NCI-H510A treated with DMSO at 0.1 percent for 48 hours (cell line): ENCODE measurements around the gene PRKCE.

Experiments used
- DNase-seq: peaks from one replicate; lab custom pipeline; 2025; lab: John Stamatoyannopoulos, UW

PRKCE gene

DNA sequence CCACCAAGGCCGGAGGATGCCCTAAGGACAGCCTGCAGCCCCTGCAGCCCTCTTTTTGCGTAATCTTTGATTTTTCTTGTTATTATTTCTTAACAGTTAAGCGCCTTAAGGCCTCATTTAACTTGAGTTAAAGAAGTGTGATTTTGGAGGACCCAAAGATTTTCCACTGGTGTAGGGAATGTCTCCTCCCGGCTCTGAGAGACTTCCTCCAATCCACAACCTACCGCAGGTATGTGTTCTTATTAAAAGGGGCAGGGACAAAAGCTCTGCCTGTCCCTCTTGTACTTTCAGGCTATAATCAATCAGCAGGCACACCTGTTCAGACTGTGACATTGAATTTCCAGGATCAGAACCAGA is 285.1 kb downstream of the PRKCE start:
- no peak for DNase-seq

DNA sequence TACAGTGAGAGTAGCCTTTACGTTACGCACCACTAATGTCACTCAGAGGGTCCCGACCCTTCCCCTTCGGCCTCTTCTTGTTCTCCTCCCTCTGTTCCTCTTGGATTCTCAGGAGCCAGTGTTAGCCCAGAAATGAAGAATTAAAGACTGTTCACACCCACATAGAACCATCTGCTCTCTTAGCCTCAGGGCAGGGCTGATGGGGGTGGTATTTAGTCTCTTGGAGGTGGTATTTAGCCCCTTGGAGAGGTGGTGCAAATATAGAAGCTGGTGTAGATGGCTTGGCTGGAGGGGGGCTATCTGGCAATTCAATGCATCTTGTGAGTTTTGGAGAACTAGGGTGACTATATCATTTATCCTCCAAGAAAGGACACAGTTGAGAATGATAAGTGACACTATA is 286.5 kb downstream of the PRKCE start:
- DNase-seq, result no peak

DNA sequence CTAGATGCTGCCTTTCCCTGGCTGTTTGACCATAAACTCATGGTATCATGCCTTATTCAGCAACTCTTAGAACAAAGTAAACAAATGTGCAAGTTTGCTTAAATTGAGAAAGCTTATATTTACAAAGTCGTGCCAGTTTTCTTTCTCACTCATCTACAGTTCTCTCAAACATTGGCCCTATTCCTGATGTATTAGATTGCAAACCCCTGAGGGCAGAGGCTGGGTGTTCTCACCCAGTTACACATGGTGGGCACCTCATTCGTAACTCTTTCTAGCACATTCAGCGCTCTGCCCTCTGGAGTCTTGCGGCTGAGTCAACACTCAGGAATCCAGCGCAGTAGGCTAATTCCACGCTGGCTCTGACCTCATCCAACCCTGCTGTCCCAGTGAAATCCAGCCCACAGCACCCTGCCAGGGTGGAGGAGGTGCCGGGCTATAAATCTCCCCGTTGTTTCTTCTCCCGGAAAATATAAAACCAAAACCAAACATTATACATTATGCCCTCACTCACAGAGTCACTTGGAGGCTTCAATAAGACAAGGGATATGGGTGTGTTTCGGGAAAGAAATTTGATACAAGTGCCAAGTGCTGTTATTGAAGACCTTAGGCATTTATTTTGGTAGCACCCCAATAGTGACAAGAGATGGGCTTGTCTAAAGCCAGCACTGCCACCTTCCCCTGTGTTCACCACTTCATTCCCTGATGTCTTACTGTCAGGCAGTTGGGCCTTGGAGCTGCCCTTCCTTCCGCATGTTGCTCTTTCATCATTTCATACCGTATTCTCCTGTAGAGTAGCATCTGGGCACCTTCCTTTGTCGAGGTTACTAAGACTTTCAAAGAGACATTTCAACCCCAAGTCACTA is 287.4 kb downstream of the PRKCE start:
- DNase-seq, result peak; percentile 29

DNA sequence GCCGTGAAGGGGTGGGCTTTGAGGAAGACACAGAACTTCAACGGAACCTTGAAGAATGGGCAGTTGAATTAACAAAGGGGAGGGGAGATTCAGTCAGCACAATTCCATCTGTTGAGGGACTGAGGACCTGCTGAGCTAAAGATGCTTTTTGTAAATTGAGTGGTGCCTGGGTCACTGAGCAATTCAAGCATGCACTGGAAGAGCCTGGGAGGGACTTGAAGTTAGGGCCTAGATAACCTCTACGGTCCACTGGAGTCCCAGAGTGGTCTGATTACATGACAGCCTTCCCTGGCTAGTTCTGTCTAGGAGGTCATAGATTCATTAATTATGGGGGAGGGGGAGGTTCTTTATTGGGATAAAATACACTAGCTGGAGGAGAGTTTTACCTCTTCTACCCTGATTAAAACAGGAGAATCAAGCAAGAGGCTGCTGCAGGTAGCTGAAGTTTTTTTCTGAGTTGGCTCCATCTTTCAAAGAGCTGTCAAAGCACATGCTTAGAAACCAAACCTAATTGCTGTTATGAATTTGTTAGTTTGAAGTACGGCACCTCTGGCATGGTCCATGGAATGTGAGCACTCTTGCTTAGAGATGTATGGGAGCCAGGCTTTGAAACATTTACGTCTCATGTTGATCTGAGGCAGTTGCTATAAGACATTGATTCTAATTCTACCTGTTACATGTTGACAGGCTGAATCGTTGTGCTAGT is 290.2 kb downstream of the PRKCE start:
- DNase-seq, result no peak

DNA sequence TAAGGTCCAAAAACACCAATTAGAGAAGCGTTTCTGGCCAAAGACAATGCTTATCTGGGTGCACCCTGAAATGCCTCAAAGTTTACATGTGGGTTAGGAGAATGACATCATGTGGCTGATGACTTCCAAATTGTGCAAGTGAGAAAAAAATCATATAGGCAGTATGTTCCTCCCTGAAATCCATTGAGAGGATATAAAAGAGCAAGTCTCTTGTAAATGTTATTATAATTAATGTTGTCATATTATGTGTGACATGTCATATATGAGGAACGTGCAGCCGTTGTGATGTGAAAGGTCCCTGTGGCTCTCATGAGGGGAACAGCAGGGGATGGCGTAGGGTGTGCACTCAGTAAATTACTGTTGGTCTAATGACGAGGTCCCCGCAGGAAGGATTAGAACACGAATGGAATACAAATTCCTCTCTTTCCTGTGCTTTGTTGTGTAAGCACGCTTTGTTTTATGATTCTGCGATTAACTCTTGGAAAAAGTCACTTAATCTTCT is 290.8 kb downstream of the PRKCE start:
- no peak for DNase-seq

DNA sequence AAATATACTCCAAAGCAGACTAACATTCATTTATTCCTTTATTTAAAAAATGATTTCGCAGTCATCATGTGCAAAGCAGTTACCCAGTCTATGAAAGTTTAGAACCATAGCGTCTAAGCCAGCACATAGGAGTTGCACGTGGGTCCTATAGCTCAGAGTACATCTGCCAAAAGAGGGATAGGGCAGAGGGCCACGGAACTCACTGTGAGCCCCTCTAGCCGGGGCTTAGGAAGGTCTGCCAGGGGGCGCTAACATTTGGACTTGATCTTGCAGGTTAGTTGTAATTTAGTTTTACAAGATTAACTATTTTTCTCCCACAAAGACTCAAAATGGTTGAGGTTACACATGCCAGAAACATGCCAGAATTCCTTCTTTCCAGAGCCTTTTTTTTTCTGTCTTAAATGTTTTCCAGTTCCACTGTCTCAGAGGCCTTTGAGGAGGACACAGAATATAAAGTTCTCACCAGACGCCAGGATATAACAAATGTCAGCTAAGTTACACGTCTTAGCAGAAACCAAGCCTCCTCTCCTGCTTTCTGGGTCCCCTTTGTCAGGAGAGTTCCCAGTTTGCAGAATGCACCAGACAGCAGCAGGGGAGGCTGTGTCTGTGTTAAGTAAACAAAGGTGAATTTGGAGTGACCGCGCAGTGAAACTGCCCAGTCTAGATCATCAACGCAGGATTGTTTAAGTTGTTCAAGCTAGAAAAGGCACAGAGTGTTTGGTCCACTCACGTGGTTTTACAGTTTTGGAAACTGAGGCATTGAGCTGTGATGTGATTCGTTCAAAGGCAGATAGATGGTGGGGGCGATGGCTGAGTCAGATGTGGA is 292.0 kb downstream of the PRKCE start:
- peak; percentile 29 for DNase-seq

DNA sequence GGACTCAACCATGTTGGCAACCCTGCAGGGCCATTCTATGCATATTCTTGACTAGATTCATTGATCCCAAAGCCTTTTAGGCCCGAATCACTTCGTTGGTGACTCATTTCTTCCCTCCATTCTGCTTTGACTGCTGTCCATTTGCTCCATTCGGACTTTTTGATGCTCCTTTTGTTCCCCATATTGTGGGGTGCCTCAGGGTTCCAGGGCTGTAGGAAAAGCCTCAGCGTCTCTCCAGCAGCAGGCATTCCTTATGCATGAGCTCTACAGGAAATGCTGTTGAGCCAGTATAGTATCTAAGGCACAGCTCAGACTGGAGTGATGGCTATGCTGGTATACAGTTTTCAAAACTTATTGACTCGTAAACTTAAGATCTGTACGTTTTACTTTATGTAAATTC is 292.6 kb downstream of the PRKCE start:
- DNase-seq, result no peak

DNA sequence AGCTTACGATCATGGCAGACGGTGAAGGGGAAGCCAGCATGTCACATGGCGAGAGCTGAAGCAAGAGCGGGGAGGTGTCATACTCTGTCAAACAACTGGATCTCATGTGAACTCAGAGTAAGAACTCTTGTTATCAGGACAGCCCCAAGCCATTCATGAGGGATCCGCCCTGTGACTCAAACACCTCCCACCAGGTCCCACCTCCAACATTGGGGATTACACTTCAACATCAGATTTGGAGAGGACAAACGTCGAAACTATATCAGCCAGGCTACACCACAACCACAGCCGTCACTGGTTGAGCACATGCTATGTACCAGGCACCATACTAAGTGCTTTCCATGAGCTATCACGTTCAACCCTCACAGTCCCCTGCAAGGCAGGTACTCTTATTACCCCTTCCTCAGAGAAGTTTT is 293.8 kb downstream of the PRKCE start:
- DNase-seq, result no peak

DNA sequence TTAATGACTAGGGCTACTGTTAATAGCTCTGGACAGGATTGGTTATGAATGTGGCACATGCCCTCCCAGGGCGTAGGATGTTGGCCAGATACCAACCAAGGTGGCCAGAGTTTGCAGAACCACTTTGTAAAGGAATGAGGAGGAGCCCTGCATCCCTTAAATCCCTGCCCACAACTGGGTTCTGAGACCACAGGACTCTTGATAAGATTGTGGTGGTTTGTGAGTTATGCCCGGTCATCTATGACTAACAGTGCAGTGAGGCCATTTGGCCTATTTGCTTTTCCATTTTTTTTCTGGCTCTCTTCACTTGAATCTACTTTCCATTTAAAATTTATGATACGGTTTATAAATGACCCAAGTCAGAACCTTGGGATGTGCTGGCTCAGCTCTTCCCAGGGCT is 294.5 kb downstream of the PRKCE start:
- DNase-seq, result no peak

DNA sequence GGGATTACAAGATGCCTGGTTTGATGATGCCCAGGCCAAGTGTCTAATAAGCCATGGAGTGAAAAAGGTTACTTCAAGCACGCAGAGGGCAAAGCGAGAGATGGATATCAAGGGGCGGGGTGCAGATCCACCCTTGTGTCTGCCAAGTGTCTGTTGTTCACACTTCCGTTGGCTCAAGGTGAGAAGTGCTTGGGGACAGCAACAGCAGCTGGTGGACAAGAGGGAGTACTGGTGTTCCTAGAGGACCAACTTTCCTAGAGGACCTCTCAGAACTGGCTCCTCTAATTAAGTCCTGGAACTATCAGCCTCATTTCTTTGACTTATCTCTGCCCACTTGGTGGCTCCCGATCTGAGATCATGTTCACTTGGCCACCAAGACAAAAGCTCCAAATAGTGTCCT is 299.1 kb downstream of the PRKCE start:
- no peak for DNase-seq

DNA sequence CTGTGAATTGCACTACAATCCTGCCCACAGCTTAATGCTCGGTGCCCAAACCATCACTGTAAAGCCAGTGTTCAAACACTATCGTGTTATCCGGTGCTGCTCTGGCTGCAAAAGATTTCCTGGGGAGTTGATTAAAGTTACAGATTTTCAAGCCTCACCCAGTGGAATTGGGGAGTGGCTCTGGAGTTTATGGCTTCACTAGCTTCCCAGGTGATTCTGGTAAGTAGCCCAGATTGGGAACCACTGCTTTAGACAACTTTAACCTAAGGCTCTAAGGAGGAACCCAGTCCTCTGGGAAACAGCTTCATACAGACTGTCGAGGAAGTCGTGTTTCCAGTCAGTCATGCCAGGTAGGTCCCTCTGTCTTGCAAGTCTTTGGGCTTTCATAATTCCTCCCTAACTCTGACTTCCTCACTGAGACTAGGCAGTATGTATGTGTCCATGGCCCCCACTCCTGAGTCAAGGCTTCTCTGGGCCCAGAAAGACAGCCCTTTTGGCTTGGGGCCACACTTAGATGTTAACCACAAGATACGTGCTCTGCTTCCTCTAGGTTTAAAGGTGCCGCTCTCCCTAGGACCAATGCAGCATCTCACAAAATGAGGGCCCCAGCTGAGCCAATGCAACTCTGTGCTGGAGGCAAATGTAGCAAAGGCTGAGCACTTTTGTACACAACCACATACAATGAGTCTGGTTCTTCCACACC is 299.7 kb downstream of the PRKCE start:
- no peak for DNase-seq

DNA sequence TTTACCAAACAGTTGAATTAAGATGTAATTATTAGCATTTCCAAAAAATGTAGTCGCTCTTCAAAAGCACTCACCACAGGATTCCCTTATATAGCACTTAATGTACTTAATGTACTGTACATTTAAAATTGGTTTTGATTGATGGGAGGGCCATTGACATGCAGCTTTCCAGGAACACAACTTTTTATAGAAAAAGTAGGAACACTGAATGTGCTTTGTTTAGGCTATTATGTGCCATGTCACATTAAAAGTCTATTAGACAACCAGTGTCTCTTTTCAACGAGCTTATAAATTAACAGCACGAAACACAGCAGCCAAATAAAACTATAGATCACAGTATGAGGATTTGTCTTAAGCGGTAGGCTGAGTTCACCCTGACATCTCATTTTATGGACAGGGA is 301.1 kb downstream of the PRKCE start:
- DNase-seq, result no peak

DNA sequence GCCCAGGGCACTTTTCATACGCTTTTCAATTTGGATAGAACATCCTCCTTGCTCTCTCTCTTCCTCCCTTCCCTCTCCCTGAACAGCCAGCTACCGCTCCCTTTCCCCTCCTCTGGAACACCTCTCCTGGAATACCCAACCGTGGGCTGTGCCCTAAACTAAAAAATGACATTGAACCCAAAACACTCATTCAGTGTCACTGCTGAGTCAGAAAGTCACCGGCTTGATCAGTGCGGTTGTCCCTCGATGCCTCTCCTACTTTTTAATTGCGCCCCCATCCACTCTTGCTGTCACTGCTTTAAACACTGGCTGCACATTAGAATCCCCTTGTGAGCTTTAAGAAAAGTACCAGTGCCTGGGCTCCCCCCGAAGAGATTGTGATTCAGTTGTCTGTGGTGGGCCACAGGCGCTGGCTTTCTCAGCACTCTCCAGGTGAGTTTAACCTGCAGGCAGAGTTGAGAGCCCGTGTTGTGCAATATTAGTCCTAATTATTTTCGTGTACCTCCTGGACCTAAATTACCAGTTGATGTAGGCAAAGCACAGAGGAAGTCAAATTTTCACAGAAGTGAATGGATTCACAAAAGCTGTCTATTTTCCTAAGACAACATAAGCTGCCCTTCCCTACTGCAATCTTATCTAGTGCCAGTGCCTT is 302.0 kb downstream of the PRKCE start:
- no peak for DNase-seq

DNA sequence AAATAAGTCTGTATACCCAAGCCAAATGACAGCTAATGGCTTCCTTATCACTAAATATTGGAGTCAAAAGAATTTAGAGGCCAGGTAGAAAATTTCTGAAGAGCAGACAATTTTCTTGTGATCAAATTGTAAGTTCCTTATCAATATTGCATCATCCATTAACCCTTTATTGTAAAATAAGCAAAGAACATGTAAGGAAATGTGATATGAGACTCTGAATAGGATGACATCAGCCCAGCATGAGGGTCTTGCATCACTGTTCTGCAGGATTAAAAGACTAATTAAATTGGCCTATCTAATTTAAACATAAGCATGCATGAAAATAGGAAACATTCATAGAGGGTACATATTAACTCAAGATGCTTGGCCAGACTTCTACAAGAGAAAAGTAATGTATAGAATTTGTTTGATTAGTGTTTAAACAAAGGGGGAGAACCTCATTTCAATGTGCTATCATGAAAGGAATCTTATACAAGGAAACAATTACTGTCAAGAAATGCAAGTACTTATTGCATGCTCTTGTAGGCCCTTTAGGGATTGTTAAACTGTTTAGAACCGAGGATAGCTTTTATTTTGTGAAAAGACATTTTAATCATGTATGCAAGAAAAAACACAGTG is 302.9 kb downstream of the PRKCE start:
- no peak for DNase-seq

DNA sequence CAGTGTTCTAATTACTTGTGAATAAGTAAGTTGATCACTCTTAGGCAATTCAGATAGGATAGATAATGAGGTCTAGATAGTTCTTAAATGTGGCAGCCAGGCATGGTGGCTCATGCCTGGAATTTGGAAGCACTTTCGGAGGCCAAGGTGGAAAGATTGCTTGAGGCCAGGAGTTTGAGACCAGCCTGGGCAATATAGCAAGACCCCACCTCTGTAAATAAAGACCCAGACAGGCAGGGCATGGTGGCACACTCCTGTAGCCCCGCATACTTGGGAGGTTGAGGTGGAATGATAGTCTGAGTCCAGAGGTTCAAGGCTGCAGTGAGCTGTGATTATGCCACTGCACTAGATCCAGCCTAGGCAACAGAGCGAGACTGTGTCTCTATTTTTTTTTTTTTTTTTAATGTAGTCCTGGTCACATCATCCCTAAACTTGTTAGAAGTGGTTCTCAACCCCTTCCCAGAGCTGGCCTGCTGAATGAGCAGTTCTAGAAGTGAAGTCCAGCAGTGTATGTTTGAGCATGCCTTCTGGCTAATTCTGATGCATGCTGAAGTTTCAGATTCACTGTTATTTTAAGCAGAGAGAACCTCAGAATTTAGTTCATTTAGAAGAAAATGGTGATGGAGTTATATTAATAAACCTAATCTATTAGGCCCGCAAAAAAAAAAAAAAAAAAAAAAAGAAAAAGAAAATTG is 306.2 kb downstream of the PRKCE start:
- DNase-seq, result no peak

DNA sequence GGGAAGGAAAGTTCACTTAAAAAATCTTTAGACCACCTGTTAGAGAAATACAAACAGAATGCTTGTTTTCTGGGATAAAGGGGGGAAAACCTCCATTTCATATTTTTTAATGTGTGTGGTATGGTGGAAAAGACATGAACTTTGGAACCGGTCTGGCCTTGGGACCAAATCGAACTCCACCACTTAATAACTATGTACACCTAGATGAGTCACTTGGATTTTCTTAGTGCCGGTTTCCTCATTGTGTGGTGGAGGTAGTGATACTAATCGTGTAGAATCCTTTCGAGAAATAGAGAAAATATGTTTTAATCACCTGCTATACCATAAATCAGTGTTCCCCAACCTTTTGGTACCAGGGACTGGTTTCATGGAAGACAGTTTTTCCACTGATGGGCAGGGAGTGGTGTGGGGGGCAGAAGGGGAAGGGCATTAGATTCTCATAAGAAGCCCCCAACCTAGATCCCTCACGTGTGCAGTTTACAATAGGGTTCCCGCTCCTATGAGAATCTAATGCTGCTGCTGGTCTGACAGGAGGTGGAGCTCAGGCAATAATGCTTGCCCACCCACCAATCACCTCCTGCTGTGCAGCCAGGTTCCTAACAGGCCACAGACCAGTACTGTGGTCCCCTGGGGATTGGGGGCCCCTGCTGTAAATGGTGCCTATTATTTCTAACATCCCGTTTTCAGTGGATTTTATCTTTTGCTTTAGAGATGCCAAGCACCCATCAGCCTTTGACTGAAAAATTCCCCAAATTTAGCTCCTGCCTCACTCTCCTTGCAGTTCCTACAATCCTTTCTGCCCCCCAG is 308.8 kb downstream of the PRKCE start:
- no peak for DNase-seq

DNA sequence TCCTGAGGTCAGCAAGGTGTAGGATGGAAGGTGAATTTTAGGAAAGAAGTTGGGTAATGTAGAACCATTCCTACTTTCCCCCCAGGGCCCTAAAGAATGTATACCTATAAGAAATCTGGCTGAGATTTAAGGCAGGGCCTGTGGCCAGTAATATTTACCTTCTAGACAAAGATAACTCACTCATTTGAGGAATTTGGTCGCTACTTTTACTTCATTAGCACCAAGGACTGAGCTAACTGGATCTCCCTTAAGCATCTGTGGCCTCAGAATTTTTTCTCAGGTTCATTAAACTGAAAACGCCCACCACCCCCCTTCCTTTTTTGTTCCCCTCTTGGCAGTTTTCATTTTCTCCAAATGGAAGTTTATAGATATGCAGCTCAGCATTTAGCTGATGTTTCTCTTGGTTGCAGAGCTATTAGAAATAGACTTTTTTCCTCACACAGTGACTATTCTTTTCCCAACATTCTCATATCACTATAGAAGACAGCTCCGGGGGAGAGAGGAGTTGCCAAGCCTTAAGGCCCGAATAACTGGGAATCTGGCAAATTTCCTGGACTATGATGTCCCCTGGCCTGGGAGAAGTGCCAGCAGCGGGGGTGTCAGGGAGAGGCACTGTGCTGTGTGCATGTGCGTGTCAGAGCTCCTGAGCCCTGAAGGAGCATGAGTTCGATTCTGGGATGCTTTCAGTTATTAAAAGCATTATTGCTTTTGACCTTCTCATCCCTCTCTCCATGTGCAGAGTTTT is 310.9 kb downstream of the PRKCE start:
- no peak for DNase-seq

DNA sequence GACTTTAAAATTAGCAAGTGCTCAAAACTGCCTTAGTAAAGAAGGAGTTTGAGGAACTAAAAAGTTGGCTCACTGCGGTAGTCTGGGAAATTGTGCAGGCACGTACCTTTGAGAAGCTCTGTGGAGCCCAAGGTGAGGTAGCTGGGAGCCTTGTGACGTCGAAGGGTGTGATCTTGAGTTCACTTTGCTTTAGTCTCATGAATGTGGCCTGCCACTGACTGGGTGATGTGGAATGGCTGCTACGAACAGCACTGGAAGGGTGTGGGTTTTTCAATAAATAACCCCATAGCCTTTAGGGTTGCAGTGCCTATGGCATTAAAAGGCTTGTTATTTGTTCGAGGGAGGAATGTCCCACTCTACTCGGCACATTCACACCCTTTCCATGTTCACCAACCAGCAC is 312.3 kb downstream of the PRKCE start:
- no peak for DNase-seq
